ENCODE measurements around the gene P2RY6. TPM values are rescaled to one million over a fixed set of nuclear protein-coding genes. Genes with fewer than 3 reads are reported as not detected.

Gene P2RY6
- total and polyA plus RNA-seq, 2 of the 4 experiments (the other 2 are of a cell fraction): 0.44 TPM; not detected in 1

- ATAC-seq (ENCODE audit: low read depth) (no peak), DNase-seq (no peak)
- Histone ChIP-seq H3K4me2 (ENCODE audit: low read depth, low read length) (no peak overlapping the region), H4K8ac (ENCODE audit: low read depth in 2 of 2, low read length in 2 of 2) (peak overlapping the region in 1 of 2 experiments; percentile 63; a peak in 1 of 4 replicates), H4K20me1 (ENCODE audit: insufficient read depth, low read length) (no peaks in the 10 kb centered on the region), H2AK9ac (replicated peaks; ENCODE audit: low read depth, low read length, poor library complexity) (peak overlapping the region; percentile 80), H3K23ac (ENCODE audit: low read depth, low read length) (no peak overlapping the region), H2BK5ac (ENCODE audit: low read depth, low read length, poor library complexity, severe bottlenecking) (peak overlapping the region; percentile 63), H3K79me1 (ENCODE audit: low read depth in 1 of 2, low read length in 2 of 2) (no peaks in the 10 kb centered on the region), H3K56ac (ENCODE audit: extremely low read depth, insufficient read depth, low read length) (no peak overlapping the region), H4K5ac (ENCODE audit: low read depth, low read length) (no peak overlapping the region), H2BK20ac (ENCODE audit: low read depth, low read length) (peak overlapping the region; percentile 20; the same call in 1 of the 2 replicates), H3K36me3 (ENCODE audit: control insufficient read depth, insufficient read depth, low read length) (no peaks in the 10 kb centered on the region), H2AK5ac (ENCODE audit: low read depth, low read length) (peak overlapping the region; percentile 93), H3K4me1 (ENCODE audit: control insufficient read depth, insufficient read depth, low read length) (peaks cover 2% of the 10 kb centered on the region), H3K9me1 (ENCODE audit: insufficient read depth, low read length) (peaks cover 12% of the 10 kb centered on the region), H4K91ac (ENCODE audit: insufficient read depth, low read depth, low read length) (no peak overlapping the region), H3K9me3 (ENCODE audit: control insufficient read depth, insufficient read depth, low read length) (no peaks in the 10 kb centered on the region), H3K27ac (ENCODE audit: insufficient read depth, low read length) (no peak overlapping the region; the same call in 1 of the 2 replicates), H3K14ac (replicated peaks; ENCODE audit: low read depth, low read length) (peak overlapping the region; percentile 41; the same call in 1 of the 2 replicates), H2BK15ac (ENCODE audit: low read depth, low read length) (no peak overlapping the region; the same call in 2 of the 3 replicates), H3K4me3 (ENCODE audit: insufficient read depth, low read depth, low read length) (no peak overlapping the region), H3K18ac (ENCODE audit: low read depth, low read length) (no peak overlapping the region), H2AFZ (replicated peaks; ENCODE audit: low read length, poor library complexity) (peak overlapping the region; percentile 80), H3K4ac (ENCODE audit: low read depth, low read length) (peak overlapping the region; percentile 76), H3K9ac (ENCODE audit: low read depth, low read length) (no peak overlapping the region), H3K27me3 (ENCODE audit: control insufficient read depth, insufficient read depth, low read length) (no peaks in the 10 kb centered on the region), H2BK120ac (ENCODE audit: low read depth, low read length) (no peak overlapping the region; the same call in 1 of the 2 replicates)
- intact Hi-C loops (cut with micrococcal nuclease) (loop anchor here (1.0 kb wide), 2 partner anchors 39 to 97 kb away; no protein-coding TSS in a partner anchor), in situ Hi-C loops (cut with MboI; ENCODE audit: low sequenced_read_pairs) (loop anchor here (5.0 kb wide), 1 partner anchor 41 kb away; no protein-coding TSS in a partner anchor), dilution Hi-C loops (cut with HindIII; ENCODE audit: low sequenced_read_pairs, unreplicated experiment) (no loop called here)
- POLR2A ChIA-PET (ENCODE audit: unreplicated experiment): no interaction called here
- CTCF ChIA-PET: no interaction called here
- TF ChIP-seq FOS (IDR thresholded peaks at IDR 0.05; ENCODE audit: low read depth, low read length) (no peak), NFE2L2 (IDR thresholded peaks at IDR 0.05; ENCODE audit: low read depth, low read length) (no peak), CHD1 (IDR thresholded peaks at IDR 0.05; ENCODE audit: low read depth, low read length) (no peak)
- no CpG with 5 or more reads among the region's 3 CpGs for WGBS, 2 experiments (ENCODE audit: extremely low coverage in 2 of 2, insufficient read length in 1 of 2)
- no TSS peak for BruUV-seq (replicated peaks)
Measured at GRCh38 chr11:73295996-73296318, 23.8 kb downstream of the P2RY6 start.

Measured in IMR-90 (cell line).